Colonic mucosa (tissue), 4 donors: ENCODE measurements around the gene GRWD1. TPM values are rescaled to one million over a fixed set of nuclear protein-coding genes. Genes with fewer than 3 reads are reported as not detected.

Experiments used
- DNase-seq: peaks from one replicate; pipeline ENCODE4 v3.0.0-alpha.2; 2020
- H3K27ac ChIP-seq: fragments of 200-600 bp; one replicate; pipeline ENCODE4 v1.8.0; 2021
- H3K27me3 ChIP-seq: fragments of 200-600 bp; one replicate; pipeline ENCODE4 v1.8.0; 2021
- H3K36me3 ChIP-seq: fragments of 200-600 bp; one replicate; pipeline ENCODE4 v1.8.0; 2021
- H3K4me1 ChIP-seq: fragments of 200-600 bp; one replicate; pipeline ENCODE4 v1.8.0; 2021; ENCODE audit warnings: mild to moderate bottlenecking
- H3K4me3 ChIP-seq: fragments of 200-600 bp; one replicate; pipeline ENCODE4 v1.8.0; 2021
- H3K9ac ChIP-seq, 2 donors: one replicate each; pipeline ENCODE4 v1.7.0; 2013; ENCODE audit warnings: control low read depth in 2 of 2, low read depth in 2 of 2, low read length in 2 of 2
- H3K9me3 ChIP-seq: fragments of 200-600 bp; one replicate; pipeline ENCODE4 v1.8.0; 2021
- CTCF ChIP-seq: fragments of 200-600 bp; IDR thresholded peaks from one replicate; pipeline ENCODE4 v1.8.0; 2022; ENCODE audit warnings: antibody characterized with exemption, mild to moderate bottlenecking
- intact Hi-C: fragments of 100-400 bp; cut with DNase I; formaldehyde crosslinking; loops from one replicate; pipeline ENCODE4 v1.14.1; 2022
- total RNA-seq, 2 donors: library from RNA; stranded (reverse); fragmentation: NEBNext Ultra II Directional in 1 of 2; extraction: Animal tissue kit (Norgen Biotek cat#: 25700) in 1 of 2; gene quantifications; one replicate each; pipeline ENCODE4 v1.2.1, GENCODE V29; 2021
- donor health status: healthy.
- donor health status: DM: no; HTN: no; CAD: no.
- donor health status: DM: no; HTN: no; CAD: no.

Gene GRWD1
- total RNA-seq, 2 donors from 2014 or later, result 17.0 to 45.8 TPM

- Histone ChIP-seq H3K27ac (peak within 1 kb of the TSS; percentile 95), H3K9me3 (no peaks in the 10 kb centered on the region), H3K4me1 (peaks cover 6% of the 10 kb centered on the region), H3K27me3 (no peaks in the 10 kb centered on the region), H3K9ac (peak within 1 kb of the TSS; percentile 81 to 89), H3K36me3 (peaks cover 23% of the 10 kb centered on the region), H3K4me3 (peak within 1 kb of the TSS; percentile 98)
- intact Hi-C loops, result no loop called here
- no peak for TF ChIP-seq CTCF
- peak; percentile 91 for DNase-seq
These were observed 23.6 kb downstream of the GRWD1 start, which contains the start of gene CYTH2 for GRCh38 chr19:48469289-48469881. TSS of gene CYTH2 (plus strand) at chr19:48469369. CDS start at chr19:48469508, 139 bp downstream.

GRCh38 chr19:48469934-48470680 lies 24.3 kb downstream of the GRWD1 start:
- peaks cover 6% of the 10 kb centered on the region for H3K4me1 ChIP-seq
- no peak for DNase-seq
- H3K9ac ChIP-seq, result peak overlapping the region; percentile 6 to 81
- H3K36me3 ChIP-seq, result peaks cover 30% of the 10 kb centered on the region
- H3K4me3 ChIP-seq, result peak overlapping the region; percentile 98
- intact Hi-C loops, result no loop called here
- no peak for TF ChIP-seq CTCF
- H3K27ac ChIP-seq, result peak overlapping the region; percentile 95
- H3K9me3 ChIP-seq, result no peaks in the 10 kb centered on the region
- H3K27me3 ChIP-seq, result no peaks in the 10 kb centered on the region

- Histone ChIP-seq H3K27me3 (no peaks in the 10 kb centered on the region), H3K9ac (no peak overlapping the region), H3K27ac (no peak overlapping the region), H3K36me3 (peaks cover 31% of the 10 kb centered on the region), H3K4me3 (no peak overlapping the region), H3K4me1 (peaks cover 6% of the 10 kb centered on the region), H3K9me3 (no peaks in the 10 kb centered on the region)
- no peak for DNase-seq
- no peak for TF ChIP-seq CTCF
- intact Hi-C loops, result no loop called here
These were observed 25.1 kb downstream of the GRWD1 start for GRCh38 chr19:48470856-48471255.

- Histone ChIP-seq H3K9ac (no peak overlapping the region), H3K36me3 (peaks cover 31% of the 10 kb centered on the region), H3K9me3 (no peaks in the 10 kb centered on the region), H3K4me1 (peaks cover 6% of the 10 kb centered on the region), H3K27ac (no peak overlapping the region), H3K27me3 (no peaks in the 10 kb centered on the region), H3K4me3 (no peak overlapping the region)
- no peak for TF ChIP-seq CTCF
- intact Hi-C loops, result no loop called here
- no peak for DNase-seq
These were observed 26.1 kb downstream of the GRWD1 start for GRCh38 chr19:48471836-48472235.

- intact Hi-C loops, result no loop called here
- H3K9ac ChIP-seq, result no peak overlapping the region
- no peak overlapping the region for H3K27ac ChIP-seq
- H3K4me3 ChIP-seq, result no peak overlapping the region
- TF ChIP-seq CTCF, result no peak
- no peaks in the 10 kb centered on the region for H3K9me3 ChIP-seq
- H3K36me3 ChIP-seq, result peaks cover 31% of the 10 kb centered on the region
- H3K4me1 ChIP-seq, result peaks cover 6% of the 10 kb centered on the region
- no peaks in the 10 kb centered on the region for H3K27me3 ChIP-seq
- no peak for DNase-seq
These were observed 27.6 kb downstream of the GRWD1 start for GRCh38 chr19:48473161-48473966.
